Measurements from ENCODE around the gene DNPH1. TPM values are rescaled to one million over a fixed set of nuclear protein-coding genes. Genes with fewer than 3 reads are reported as not detected.

DNPH1 gene
- total RNA-seq, 1 donor from 2014 or later, result 3.5 TPM

DNA sequence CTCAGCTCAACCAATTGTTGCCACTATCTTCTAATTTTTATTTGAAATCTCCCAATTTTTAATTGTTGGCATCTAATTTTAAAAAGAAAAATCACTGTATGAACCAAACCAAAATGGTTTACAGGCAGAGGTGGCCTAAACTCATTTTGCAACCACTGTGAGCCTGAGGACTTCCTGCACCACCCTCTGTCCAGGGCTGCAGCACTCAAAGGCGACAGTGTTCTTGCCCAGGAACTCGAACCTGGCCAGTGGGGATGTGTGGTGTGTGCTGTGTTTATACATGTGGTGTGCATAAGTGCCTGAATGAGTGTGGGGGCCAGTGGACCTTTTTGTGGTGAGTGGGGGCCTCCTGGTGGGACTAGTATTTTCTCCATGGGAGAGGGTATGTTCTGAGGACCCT is 44.4 kb upstream of the DNPH1 start:
- Mint-ChIP-seq H3K9me3 (ENCODE audit: unreplicated experiment) (peaks cover 15% of the 10 kb centered on the region), H3K36me3 (ENCODE audit: unreplicated experiment) (no peaks in the 10 kb centered on the region), H3K4me1 (ENCODE audit: low read depth, unreplicated experiment) (peaks cover 19% of the 10 kb centered on the region), H3K4me3 (ENCODE audit: unreplicated experiment) (no peak overlapping the region), H3K27ac (ENCODE audit: unreplicated experiment) (no peak overlapping the region), H3K27me3 (ENCODE audit: unreplicated experiment) (peaks cover 27% of the 10 kb centered on the region)
- TF ChIP-seq, protein P1, sequence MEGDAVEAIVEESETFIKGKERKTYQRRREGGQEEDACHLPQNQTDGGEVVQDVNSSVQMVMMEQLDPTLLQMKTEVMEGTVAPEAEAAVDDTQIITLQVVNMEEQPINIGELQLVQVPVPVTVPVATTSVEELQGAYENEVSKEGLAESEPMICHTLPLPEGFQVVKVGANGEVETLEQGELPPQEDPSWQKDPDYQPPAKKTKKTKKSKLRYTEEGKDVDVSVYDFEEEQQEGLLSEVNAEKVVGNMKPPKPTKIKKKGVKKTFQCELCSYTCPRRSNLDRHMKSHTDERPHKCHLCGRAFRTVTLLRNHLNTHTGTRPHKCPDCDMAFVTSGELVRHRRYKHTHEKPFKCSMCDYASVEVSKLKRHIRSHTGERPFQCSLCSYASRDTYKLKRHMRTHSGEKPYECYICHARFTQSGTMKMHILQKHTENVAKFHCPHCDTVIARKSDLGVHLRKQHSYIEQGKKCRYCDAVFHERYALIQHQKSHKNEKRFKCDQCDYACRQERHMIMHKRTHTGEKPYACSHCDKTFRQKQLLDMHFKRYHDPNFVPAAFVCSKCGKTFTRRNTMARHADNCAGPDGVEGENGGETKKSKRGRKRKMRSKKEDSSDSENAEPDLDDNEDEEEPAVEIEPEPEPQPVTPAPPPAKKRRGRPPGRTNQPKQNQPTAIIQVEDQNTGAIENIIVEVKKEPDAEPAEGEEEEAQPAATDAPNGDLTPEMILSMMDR (IDR thresholded peaks at IDR 0.05; ENCODE audit: partially characterized antibody, unreplicated experiment), result no peak
- DNase-seq, result no peak

GRCh38 chr6:43271944-43272343 is 42.7 kb upstream of the DNPH1 start:
- Mint-ChIP-seq H3K9me3 (ENCODE audit: unreplicated experiment) (peaks cover 20% of the 10 kb centered on the region), H3K27me3 (ENCODE audit: unreplicated experiment) (peaks cover 25% of the 10 kb centered on the region), H3K27ac (ENCODE audit: unreplicated experiment) (no peak overlapping the region), H3K4me3 (ENCODE audit: unreplicated experiment) (no peak overlapping the region), H3K4me1 (ENCODE audit: low read depth, unreplicated experiment) (peaks cover 24% of the 10 kb centered on the region), H3K36me3 (ENCODE audit: unreplicated experiment) (no peaks in the 10 kb centered on the region)
- no peak for DNase-seq
- TF ChIP-seq, protein P1 (IDR thresholded peaks at IDR 0.05; ENCODE audit: partially characterized antibody, unreplicated experiment), result no peak

- Mint-ChIP-seq H3K9me3 (ENCODE audit: unreplicated experiment) (peaks cover 24% of the 10 kb centered on the region), H3K4me1 (ENCODE audit: low read depth, unreplicated experiment) (peaks cover 28% of the 10 kb centered on the region), H3K27me3 (ENCODE audit: unreplicated experiment) (peaks cover 26% of the 10 kb centered on the region), H3K4me3 (ENCODE audit: unreplicated experiment) (no peak overlapping the region), H3K36me3 (ENCODE audit: unreplicated experiment) (no peaks in the 10 kb centered on the region), H3K27ac (ENCODE audit: unreplicated experiment) (no peak overlapping the region)
- TF ChIP-seq, protein P1 (IDR thresholded peaks at IDR 0.05; ENCODE audit: partially characterized antibody, unreplicated experiment), result no peak
- no peak for DNase-seq
Measured at GRCh38 chr6:43271103-43271815, 42.0 kb upstream of the DNPH1 start.

GRCh38 chr6:43269273-43270007 is 40.2 kb upstream of the DNPH1 start:
- TF ChIP-seq, protein P1 (IDR thresholded peaks at IDR 0.05; ENCODE audit: partially characterized antibody, unreplicated experiment), result no peak
- Mint-ChIP-seq H3K27me3 (ENCODE audit: unreplicated experiment) (peaks cover 22% of the 10 kb centered on the region), H3K9me3 (ENCODE audit: unreplicated experiment) (peaks cover 24% of the 10 kb centered on the region), H3K4me3 (ENCODE audit: unreplicated experiment) (no peak overlapping the region), H3K4me1 (ENCODE audit: low read depth, unreplicated experiment) (peaks cover 27% of the 10 kb centered on the region), H3K36me3 (ENCODE audit: unreplicated experiment) (no peaks in the 10 kb centered on the region), H3K27ac (ENCODE audit: unreplicated experiment) (peak overlapping the region; percentile 66)
- no peak for DNase-seq

DNA sequence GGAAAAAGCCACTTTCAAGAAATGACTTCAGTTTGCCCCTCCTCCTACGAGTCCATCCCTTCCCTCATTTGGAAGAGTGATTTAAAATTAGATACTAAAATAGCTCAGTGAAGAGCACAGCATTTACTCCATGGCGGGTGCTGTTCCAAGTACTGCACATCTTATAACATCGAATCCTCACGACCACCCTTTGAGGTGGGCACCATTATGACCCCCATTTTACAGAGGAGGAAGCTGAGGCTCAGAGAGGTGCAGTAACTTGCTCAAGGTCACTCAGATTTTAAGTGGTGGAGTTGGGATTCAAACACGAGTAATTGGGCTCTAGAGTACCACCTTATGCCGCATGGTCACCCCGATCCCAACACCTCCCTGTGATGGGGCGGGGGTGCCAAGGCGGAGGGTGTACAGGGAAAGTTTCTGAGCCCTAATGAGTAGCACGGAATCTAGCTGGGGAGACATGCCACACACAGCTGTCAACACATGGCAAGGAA is 39.5 kb upstream of the DNPH1 start:
- DNase-seq, result no peak

More for the DNA sequence above, 39.5 kb upstream of the DNPH1 start:
- TF ChIP-seq, protein P1 (IDR thresholded peaks at IDR 0.05; ENCODE audit: partially characterized antibody, unreplicated experiment), result no peak
- Mint-ChIP-seq H3K4me1 (ENCODE audit: low read depth, unreplicated experiment) (peaks cover 27% of the 10 kb centered on the region), H3K27ac (ENCODE audit: unreplicated experiment) (peak overlapping the region; percentile 66), H3K9me3 (ENCODE audit: unreplicated experiment) (peaks cover 24% of the 10 kb centered on the region), H3K27me3 (ENCODE audit: unreplicated experiment) (peaks cover 19% of the 10 kb centered on the region), H3K36me3 (ENCODE audit: unreplicated experiment) (no peaks in the 10 kb centered on the region), H3K4me3 (ENCODE audit: unreplicated experiment) (no peak overlapping the region)
